ENCODE results near the gene PPCS.
"Not testable (repeated sequence)": the region's sequence is repeated elsewhere in the genome, so short reads cannot be mapped to it uniquely, and the experiment has no call there.

Gene PPCS

GRCh38 chr1:42454403-42454802 lies 1.9 kb upstream of the PPCS start:
- DNase-seq, result no peak

DNA sequence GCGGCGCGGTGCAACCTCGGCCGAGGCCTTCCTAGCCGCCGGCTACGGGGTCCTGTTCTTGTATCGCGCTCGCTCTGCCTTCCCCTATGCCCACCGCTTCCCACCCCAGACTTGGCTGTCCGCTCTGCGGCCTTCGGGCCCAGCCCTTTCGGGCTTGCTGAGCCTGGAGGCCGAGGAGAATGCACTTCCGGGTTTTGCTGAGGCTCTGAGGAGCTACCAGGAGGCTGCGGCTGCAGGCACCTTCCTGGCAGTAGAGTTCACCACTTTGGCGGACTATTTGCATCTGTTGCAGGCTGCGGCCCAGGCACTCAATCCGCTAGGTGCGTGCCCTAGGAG lies 379 bp downstream of the PPCS start:
- peak; percentile 48 for DNase-seq

GRCh38 chr1:42461196-42461595 lies 4.9 kb downstream of the PPCS start:
- DNase-seq, result no peak

DNA sequence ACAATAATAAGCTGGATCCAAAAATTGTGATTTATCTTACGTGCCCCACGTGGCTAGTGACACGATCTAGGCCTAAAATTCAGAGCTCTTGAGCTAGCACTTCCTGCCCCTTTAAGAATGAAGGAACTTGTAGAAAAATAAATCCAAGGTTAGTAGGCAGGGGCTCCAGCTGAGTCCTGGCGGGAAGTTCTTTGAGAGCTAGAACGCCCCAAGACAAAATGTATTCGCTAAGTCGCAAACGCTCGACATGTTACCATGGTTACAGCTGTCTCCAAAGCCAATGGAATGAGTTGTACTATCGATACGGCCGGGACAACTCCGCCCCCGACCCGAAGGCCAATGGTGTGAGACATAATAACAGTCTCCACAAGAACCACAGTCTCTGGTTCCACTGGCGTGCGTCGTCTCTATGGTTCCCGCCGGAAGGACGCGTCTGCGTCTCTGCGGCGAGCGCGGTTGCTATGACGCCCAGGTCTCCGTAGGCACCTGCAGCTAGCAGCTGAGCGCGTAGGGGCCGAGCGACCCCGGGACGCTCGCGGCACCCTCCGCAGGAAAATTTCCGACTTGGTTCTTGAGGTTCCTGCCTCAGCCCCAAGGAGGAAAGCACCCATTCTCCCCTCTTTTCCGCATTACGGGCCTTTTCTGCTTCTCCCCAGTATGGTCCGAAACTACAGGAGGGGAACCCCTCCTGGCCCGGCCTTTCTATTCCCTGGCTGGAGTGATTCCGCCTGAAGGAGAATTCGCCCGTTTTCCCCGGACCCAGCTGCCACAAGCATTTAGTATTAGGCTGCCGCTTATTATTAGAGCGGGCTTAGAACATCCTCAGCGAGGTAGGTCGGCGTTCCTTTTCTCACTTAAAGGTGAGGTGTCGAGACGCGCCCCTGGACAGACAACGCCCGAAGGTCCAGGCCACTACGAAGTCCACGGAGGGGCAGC lies 6.8 kb downstream of the PPCS start, which contains the start of gene CCDC30:
Gene CCDC30, plus strand, starts transcription at position 459 of the 936 bp plus-strand sequence. CDS start 17,266 bp downstream, outside the sequence.
- DNase-seq, result peak; percentile 89

DNA sequence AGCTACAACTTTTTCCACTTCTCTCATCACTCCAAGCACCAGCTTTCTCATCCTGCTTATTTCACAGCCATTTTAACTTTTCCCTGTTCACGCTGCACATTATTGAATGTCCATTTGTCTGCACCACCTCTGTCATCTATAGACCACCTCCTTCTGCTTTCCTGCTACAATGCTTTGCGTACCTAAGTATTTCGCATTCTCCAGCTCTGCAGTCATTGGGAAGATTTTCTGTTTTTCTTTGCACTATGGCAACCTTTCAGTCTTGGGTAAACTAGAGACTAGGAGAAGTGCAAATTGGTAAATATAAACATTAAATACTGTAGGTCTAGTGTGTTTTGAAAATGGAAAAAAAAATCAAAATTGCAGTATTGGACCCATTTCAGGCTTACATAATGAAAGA lies 7.6 kb downstream of the PPCS start:
- DNase-seq, result no peak

GRCh38 chr1:42466030-42466429 lies 9.7 kb downstream of the PPCS start:
- no peak for DNase-seq

DNA sequence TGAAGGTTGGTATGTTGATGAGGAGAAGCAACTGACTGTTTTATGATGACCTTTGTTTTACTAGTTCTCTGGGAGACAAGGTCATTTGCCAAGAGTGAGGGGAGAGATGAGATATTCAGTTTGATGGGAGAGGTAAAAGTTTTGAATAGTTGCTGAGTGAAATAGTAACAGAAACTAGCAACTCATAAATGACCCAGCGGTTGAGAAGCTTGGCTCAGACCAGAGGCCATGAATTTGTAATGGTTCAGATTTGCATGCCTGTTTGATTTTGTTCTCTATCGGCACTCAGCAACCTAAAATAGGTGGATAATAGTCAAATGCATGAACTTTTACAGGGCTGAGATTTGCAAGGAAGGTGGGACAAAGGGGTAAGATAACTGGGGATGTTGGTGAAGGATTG lies 13.4 kb downstream of the PPCS start:
- DNase-seq, result no peak

DNA sequence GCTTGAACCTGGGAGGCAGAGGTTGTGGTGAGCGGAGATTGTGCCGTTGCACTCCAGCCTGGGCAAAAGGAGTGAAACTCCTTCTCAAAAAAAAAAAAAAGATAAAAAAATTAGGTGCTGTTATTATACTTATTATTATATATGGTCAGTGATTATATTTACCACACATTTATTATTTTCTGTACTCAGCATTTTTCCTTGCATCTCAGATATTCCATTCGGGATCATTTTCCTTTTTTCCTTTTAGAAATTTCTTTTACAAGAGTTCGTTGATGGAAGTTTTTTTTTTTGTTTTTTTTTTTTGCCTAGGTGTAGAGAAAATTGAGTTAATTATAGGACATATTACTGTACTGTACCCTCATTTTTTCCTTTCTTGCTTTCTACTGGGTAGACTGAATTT lies 20.3 kb downstream of the PPCS start:
- DNase-seq, result no peak

- not testable (repeated sequence) for DNase-seq
Observed at GRCh38 chr1:42477354-42477753, 21.0 kb downstream of the PPCS start.

DNA sequence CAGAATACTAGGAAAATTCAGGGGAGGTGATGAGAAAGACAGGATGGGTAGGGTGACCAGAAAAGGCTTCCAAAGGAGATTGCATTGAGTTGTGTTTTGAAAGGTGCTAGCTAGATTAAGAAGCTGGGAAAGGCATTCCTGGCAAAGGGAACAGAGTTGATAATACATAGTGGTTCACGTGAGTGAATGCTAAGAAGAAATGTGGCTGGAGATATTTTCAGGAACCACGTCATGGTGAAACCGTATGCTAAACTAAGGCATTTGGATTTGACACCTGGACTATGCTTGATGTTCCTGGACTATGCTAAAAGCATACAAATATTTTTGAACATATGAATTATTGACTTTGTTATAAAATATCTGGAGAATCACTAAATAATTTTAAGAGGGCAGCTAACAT lies 21.4 kb downstream of the PPCS start:
- no peak for DNase-seq

DNA sequence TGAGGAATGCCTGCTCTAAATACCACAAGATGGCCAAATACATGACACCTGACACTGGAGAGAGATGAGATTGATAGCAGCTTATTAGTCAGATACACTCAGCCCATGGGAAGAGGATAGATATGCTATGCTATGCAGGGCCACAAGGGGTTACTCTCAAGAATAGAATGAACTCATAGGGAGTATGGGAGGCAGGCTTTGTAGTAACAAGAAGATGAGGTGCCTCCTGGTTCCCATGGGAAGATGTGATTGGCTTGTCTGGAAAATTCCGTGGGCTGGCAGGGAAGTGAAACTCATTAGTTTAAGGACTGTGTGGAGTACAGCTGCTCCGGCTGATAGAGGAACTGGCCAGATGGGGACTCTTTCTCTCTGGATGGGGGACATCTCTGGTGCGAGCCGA lies 23.3 kb downstream of the PPCS start:
- DNase-seq, result no peak

GRCh38 chr1:42480921-42481320 lies 24.6 kb downstream of the PPCS start:
- no peak for DNase-seq

DNA sequence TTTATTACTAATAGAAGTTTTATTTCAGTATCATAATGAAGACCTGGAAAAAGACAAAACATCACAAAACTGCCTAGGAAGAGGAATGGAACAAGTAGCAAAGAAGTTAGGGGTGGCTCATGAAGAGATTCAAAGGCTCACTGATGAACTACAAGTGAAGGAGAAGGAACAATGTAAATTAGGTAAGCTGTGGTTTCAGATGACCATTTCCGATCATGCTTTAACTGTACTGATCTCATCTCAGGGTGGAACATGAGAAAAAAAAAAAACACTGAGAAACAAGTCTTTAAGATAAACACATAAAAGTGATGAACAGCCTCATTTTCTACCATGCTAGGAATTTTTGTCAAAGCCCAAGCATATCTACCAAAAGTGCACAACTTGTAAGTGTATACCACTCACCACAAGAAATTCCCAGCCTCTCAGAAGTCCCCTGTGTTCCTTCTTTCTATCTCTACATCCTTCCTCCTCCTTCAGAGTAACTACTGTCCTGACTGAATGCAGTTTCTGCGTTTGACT lies 26.4 kb downstream of the PPCS start:
- DNase-seq, result no peak

GRCh38 chr1:42484382-42484781 lies 28.0 kb downstream of the PPCS start:
- no peak for DNase-seq

GRCh38 chr1:42490237-42490636 lies 33.9 kb downstream of the PPCS start:
- no peak for DNase-seq

DNA sequence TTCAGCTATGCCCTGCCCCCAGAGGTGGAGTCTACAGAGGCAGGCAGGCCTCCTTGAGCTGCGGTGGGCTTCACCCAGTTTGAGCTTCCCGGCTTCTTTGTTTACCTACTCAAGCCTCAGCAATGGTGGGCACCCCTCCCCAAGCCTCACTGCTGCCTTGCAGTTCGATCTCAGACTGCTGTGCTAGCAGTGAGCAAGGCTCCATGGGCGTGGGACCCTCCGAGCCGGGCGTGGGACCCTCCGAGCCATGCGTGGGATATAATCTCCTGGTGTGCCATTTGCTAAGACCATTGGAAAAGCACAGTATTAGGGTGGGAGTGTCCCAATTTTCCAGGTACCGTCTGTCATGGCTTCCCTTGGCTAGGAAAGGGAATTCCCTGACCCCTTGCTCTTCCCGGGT lies 45.7 kb downstream of the PPCS start:
- DNase-seq, result not testable (repeated sequence)

DNA sequence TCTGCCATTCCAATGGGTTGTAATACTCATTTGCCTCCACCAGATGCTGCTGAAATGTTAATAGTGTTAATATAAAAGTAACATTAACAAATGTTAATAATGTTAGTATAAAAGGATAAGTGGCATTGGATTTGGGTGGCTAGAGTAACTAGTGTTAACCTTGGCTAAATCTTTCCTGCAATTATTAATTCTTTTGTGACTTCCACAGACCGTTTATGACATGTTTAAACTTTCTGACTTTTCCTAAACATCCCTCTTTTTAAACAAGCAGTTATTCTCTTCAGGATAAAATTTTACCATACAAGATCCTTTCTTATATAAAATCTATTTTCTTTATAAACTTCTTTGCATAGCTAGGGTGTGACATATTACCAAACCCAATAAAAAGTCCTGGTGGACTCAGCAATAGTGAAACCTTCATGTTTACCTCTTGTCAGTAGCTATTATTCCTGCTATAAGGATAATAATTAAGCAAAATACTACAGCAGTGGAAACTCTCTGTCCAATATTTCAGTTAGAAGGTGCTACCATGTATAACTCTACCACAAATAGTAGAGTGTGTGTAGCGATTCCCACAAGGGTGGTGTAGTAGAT lies 48.3 kb downstream of the PPCS start:
- DNase-seq, result no peak

- no peak for DNase-seq
Observed at GRCh38 chr1:42506576-42506975, 50.2 kb downstream of the PPCS start.

Data from stimulated activated CD4-positive, alpha-beta T cell treated with anti-CD3 and anti-CD28 coated beads, Interleukin-12 subunit alpha, Interleukin-12 subunit beta, amount 100 ng/mL, for 4 hours (primary cell).